IPS DF 19.7 (cell line): ENCODE data around the gene MAPK8IP3.

Experiments used
- DNase-seq: peaks from one replicate; pipeline ENCODE4 v3.0.0-alpha.2; 2013; ENCODE audit warnings: low read depth, low spot score

Gene MAPK8IP3

GRCh38 chr16:1762879-1763520, 57.0 kb downstream of the MAPK8IP3 start:
- DNase-seq, result no peak

- DNase-seq, result no peak
Measured at GRCh38 chr16:1763521-1764511, 57.8 kb downstream of the MAPK8IP3 start.

GRCh38 chr16:1764971-1765370, 59.0 kb downstream of the MAPK8IP3 start:
- DNase-seq, result no peak

GRCh38 chr16:1765826-1766225, 59.8 kb downstream of the MAPK8IP3 start:
- no peak for DNase-seq

DNA sequence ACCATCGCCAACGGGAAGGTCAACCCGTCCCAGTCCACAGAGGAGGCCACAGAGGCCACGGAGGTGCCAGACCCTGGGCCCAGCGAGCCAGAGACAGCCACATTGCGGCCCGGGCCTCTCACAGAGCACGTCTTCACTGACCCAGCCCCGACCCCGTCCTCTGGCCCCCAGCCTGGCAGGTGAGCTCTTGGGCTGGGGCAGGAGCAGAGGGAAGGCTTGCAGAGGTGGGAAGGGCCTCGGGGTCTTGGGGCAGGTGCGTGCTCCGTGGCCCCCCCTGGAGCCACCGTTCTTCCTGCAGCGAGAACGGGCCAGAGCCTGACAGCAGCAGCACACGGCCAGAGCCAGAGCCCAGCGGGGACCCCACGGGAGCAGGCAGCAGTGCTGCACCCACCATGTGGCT, 60.2 kb downstream of the MAPK8IP3 start:
- DNase-seq, result no peak

GRCh38 chr16:1766701-1767100, 60.7 kb downstream of the MAPK8IP3 start:
- no peak for DNase-seq

DNA sequence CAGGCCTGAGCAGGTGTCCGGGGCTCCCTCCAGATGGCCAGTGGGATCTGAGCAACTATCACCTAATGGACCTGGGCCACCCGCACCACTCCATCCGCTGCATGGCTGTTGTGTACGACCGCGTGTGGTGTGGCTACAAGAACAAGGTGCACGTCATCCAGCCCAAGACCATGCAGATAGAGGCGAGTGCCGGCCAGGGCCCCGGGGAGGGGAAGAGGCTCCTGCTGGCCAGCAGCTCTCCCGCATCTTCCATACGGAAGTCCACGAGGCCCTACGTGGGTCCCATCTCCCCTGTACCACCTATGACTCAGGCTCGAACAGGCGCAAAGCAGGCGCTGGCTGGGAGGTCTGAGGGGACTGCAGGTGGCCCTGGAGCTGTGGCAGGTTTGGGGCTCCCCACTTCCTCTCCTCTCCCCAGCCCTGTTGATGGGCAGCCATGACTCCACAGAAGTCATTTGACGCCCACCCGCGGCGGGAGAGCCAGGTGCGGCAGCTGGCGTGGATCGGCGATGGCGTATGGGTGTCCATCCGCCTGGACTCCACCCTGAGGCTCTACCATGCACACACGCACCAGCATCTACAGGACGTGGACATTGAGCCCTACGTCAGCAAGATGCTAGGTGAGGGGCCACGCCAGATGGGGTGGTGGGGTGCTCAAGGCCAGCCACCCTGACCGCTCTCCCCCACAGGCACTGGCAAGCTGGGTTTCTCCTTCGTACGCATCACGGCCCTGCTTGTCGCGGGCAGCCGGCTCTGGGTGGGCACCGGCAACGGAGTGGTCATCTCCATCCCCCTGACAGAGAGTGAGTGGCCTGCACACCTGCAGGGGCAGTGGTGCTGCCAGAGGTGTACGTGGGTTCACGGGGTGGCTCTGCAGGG, 61.4 kb downstream of the MAPK8IP3 start:
- DNase-seq, result no peak

- no peak for DNase-seq
Measured at GRCh38 chr16:1768061-1768766, 62.2 kb downstream of the MAPK8IP3 start.

DNA sequence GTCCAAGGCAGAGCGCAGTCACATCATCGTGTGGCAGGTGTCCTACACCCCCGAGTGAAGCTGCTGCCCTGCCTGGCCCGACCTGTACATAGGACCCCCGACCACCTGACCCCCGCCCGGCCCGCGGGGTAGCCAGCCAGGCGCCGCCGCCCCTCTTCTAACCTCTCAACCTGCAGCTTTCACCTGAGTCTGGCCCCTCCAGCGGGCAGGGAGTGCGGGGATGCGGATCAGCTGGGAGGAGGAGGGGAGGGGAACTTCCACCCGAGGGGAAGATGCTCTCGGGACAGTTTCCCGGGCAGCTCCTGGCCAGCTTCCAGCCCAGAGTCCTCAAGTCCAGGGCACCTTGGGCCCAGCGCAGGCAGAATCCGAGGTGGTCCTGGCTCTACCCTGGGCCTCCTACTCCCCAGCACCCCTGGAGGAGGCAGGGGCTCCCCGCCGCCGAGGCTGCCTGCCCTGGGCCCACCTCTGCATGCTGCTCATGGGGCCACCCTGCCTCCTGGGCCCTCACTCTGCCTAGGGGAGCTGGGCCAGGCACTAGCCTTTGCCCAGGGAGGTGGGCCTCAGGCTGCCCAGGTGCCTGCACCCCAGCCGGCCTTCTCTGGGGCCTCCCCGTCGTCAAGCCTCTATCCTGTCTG, 62.9 kb downstream of the MAPK8IP3 start:
- no peak for DNase-seq

DNA sequence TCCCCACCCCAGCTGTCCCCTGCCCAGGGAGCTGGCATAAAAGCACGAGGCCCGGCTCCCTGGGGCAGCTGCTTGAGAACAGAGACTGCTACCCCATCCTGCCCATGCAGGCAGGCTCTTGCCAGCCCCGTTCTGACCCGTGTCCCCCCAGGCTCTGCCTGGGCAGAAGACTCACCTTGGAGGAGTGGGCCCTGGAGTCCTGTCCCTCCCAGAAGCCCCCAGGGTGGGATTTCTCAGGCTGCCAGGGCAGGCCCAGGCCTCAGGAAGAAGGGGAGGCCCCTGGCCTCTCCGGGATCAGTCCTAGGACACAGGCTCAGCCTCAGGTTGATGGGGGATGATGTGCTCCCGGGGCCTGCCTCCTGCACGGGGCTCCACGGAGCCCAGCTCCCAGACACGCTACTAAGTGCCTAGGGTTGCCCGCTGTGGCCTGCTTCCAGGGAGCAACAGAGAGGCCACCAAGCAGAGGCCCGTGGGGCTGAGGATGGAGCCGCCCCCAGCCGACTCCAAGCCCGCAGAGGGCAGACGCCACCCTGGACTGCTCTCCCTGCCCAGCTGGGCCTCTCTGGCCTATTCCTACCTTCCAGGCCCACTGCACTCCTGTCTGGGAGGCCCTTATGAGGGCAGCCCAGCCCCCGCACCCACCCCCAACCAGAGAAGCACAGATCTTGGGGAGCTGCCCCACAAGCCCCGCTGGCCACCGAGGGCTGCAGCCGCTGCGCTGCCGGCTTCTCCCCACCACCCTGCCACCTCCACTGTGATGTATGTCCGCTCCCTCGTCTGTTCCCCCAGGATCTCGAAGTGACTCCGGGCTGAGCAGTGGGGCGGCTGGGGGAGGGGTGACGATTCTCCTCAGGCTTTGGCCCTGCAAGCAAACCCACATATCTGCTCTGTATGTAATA, 63.7 kb downstream of the MAPK8IP3 start:
- DNase-seq, result no peak

DNA sequence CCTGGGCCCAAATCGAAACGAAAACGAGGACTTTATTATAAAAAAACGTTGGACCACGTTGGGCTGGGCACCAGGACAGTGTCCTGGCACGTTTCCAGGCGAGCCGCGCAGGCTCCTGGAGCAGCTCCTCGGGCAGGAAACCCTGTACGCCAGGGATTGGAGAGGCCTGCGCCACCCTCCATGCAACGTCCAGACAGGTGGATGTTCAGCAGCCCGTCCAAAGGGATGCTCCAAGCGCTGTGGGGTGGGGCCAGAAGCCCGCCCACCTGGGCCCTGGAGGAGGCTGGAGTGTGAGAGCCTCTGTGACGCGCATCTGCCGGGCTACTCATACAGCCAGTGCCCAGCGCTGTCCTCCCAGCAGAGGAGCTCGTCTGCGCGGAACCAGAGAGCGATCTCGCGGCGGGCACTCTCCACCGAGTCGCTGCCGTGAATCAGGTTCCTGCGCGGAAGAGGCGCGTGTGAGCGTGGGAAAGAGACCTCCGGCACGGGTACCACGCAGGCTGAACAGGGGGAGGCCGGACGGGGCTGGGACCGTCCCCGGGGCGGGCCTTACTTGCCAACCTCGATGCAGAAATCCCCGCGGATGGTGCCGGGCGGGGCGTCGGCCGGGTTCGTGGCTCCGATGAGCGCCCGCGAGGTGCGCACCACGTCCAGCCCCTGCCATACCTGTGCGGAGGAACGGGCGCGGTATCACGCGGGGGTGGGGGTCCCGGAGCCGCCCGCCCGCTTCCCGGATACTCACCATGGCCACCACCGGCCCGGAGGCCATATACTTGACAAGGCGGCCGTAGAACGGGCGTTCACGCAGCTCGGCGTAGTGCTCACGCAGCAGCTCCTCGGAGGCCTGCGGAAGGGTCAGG, 64.6 kb downstream of the MAPK8IP3 start:
- DNase-seq, result no peak

DNA sequence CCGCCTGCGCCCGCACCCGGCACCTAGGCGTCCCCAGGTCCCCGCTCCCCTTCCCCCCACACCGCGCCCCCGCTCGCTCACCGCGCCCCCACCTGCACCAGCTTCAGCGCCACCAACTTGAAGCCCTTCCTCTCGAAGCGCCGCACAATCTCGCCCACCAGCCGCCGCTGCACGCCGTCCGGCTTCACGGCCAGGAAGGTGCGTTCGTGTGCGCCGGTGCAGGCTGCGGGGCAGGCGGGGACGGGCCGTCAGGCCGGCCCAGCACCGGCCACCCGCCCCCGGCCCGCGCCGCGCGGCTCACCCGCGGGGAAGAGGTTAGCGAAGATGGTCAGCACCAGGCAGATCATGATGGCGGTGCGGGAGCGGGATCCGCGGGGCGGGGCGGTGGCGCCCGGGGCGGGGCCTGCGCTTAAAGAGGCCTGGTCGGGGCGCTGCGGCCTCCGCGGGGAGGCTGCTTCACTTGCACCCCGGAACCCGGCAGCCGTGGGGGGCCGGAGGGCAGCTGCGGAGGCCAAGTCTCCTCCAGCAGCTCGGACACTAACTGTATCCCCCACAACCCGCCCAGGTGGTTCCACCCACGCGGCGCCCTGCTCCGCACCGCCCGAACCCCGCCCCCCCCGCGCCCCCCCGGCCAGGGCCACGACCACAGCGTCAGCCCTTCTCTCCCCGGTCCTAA, 65.3 kb downstream of the MAPK8IP3 start, which contains the start of gene NME3:
Gene NME3, minus strand, starts transcription at position 356 of the 676 bp plus-strand sequence. Its CDS starts 9 bp downstream, at position 347.
- no peak for DNase-seq

DNA sequence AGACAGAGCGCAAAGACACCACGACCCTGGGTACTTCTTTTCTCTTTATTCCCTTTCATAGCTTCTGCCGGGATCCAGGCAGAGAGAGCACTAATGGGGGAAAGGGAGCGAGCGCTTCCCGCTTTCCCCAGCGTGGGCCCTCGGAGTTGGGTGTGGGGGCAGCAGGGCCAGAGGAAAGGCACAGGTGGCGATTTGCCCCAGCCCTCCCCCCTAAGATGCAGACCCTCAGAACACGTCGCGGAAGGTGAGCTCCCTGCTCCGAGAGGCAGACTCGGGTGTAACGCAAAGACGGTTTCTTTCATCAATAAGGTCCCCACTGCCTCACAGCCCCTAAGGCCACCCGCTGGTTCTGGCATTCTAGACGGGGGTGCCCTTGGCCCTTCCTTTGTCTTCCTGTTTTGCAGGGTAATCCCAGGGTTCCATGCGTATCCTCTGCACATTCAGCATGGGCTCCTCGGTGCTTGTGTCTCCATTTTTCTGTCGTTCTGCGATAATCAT, 65.9 kb downstream of the MAPK8IP3 start:
- no peak for DNase-seq

DNA sequence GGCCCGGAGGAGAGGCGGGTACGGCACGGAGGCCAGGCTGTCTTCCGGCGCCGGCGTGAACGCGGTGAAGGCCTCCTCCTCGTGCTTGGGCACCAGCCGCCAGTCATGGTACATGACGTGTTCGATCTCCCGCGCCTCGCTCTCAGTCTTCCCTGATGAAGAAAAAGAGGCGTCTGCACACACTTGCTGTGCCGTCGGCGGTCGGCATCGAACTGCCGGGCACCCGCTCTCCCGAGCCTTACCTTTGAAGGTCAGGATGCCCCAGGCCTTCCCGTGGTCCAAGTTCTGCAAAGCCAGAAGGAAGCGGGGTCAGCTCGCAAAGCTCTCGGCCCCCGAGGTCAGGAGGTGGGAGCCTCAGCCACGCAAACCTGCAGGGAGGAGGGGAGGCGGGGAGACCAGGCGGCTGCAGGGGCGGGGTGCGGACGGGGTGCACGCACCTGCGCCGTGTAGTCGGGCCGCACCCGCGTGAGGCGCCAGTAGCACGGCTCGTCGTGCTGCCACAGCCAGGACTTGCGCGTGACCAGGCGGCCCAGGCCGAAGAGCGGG, 66.4 kb downstream of the MAPK8IP3 start, which contains the start of gene EME2:
Gene EME2, plus strand, starts transcription at position 449 of the 546 bp plus-strand sequence. CDS start 418 bp downstream, outside the sequence.
- no peak for DNase-seq

GRCh38 chr16:1772908-1773702, 67.1 kb downstream of the MAPK8IP3 start, which contains the start of gene MRPS34:
TSS of gene MRPS34 (minus strand) at chr16:1773134. CDS start at chr16:1773119, 15 bp downstream.
- no peak for DNase-seq

- DNase-seq, result no peak
Measured at GRCh38 chr16:1773703-1774447, 67.9 kb downstream of the MAPK8IP3 start.
